OCI-LY3 (cell line): ENCODE measurements around the gene RABAC1.

Experiments used
- H2AFZ ChIP-seq: fragments of 200-600, 300-600 bp; shearing (Covaris generic); 2 replicates; pipeline ENCODE4 v1.6.0; 2014; ENCODE audit warnings: antibody characterized with exemption, low read depth, low read length
- H3K27ac ChIP-seq: fragments of 200-600, 300-600 bp; sonication (generic); 2 replicates; pipeline ENCODE4 v1.5.1; 2014; ENCODE audit warnings: mild to moderate bottlenecking, low read length, moderate library complexity, mixed read lengths
- H3K27me3 ChIP-seq: fragments of 200-600, 300-600 bp; sonication (generic); 2 replicates; pipeline ENCODE4 v1.6.1; 2014; ENCODE audit warnings: low read depth, low read length, mixed read lengths
- H3K36me3 ChIP-seq: fragments of 200-600, 300-600 bp; sonication (generic); replicated peaks from 2 replicates; pipeline ENCODE3; 2014; ENCODE audit warnings: low read depth, low read length, mixed read lengths
- H3K4me1 ChIP-seq: fragments of 300-600, 200-600 bp; sonication (generic); 2 replicates; pipeline ENCODE4 v1.6.1; 2014; ENCODE audit warnings: low read length, mixed read lengths
- H3K4me2 ChIP-seq: fragments of 200-600, 300-600 bp; sonication (generic); 2 replicates; pipeline ENCODE4 v1.6.1; 2014; ENCODE audit warnings: low read length, mixed read lengths
- H3K4me3 ChIP-seq: fragments of 300-600, 200-600 bp; sonication (generic); 2 replicates; pipeline ENCODE4 v1.5.1; 2014; ENCODE audit warnings: antibody characterized with exemption, mild to moderate bottlenecking, low read length, moderate library complexity
- H3K79me2 ChIP-seq: fragments of 300-600, 200-600 bp; shearing (Covaris generic); 2 replicates; pipeline ENCODE4 v1.6.1; 2014; ENCODE audit warnings: mild to moderate bottlenecking, low read length, mixed read lengths
- H3K9ac ChIP-seq: fragments of 300-600, 200-600 bp; shearing (Covaris generic); 2 replicates; pipeline ENCODE4 v1.6.0; 2014; ENCODE audit warnings: mild to moderate bottlenecking, low read length, moderate library complexity
- H3K9me3 ChIP-seq: fragments of 200-600, 300-600 bp; shearing (Covaris generic); 2 replicates; pipeline ENCODE4 v1.6.1; 2014; ENCODE audit warnings: low read length, mixed read lengths; ENCODE audit not compliant: insufficient read depth
- H4K20me1 ChIP-seq: fragments of 200-600, 300-600 bp; sonication (generic); 2 replicates; pipeline ENCODE4 v1.6.1; 2016; ENCODE audit warnings: low read length, mixed read lengths; ENCODE audit not compliant: insufficient read depth
- CTCF ChIP-seq: fragments of 200-600, 300-600 bp; sonication (generic); IDR thresholded peaks from 2 replicates; pipeline ENCODE4 v1.5.1; 2014; ENCODE audit warnings: antibody characterized with exemption, low read length, low read depth
- EZH2phosphoT487 ChIP-seq: fragments of 200-600 bp; shearing (Covaris generic); IDR thresholded peaks from 2 replicates; pipeline ENCODE4 v1.6.1; 2018; ENCODE audit warnings: antibody characterized with exemption, mixed run types, low read depth

RABAC1 gene

GRCh38 chr19:41997121-41997850 lies 38.2 kb upstream of the RABAC1 start:
- H3K9me3 ChIP-seq = no peaks in the 10 kb centered on the region
- no peak overlapping the region for H3K4me3 ChIP-seq
- peaks cover 23% of the 10 kb centered on the region for H3K27me3 ChIP-seq
- no peaks in the 10 kb centered on the region for H3K79me2 ChIP-seq
- no peak overlapping the region for H2AFZ ChIP-seq
- no peak overlapping the region for H3K4me2 ChIP-seq
- peaks cover 3% of the 10 kb centered on the region; the same call in 1 of the 2 replicates for H4K20me1 ChIP-seq
- no peak overlapping the region for H3K27ac ChIP-seq
- TF ChIP-seq EZH2phosphoT487 (no peak), CTCF (no peak)
- H3K4me1 ChIP-seq = peaks cover 13% of the 10 kb centered on the region; the same call in 1 of the 2 replicates
- H3K36me3 ChIP-seq = no peaks in the 10 kb centered on the region
- no peak overlapping the region for H3K9ac ChIP-seq

- Histone ChIP-seq H4K20me1 (peaks cover 3% of the 10 kb centered on the region; the same call in 1 of the 2 replicates), H3K27me3 (peaks cover 16% of the 10 kb centered on the region), H2AFZ (no peak overlapping the region), H3K4me2 (no peak overlapping the region), H3K27ac (no peak overlapping the region), H3K79me2 (no peaks in the 10 kb centered on the region), H3K4me3 (no peak overlapping the region), H3K4me1 (peaks cover 13% of the 10 kb centered on the region; the same call in 1 of the 2 replicates), H3K9me3 (no peaks in the 10 kb centered on the region), H3K36me3 (no peaks in the 10 kb centered on the region), H3K9ac (no peak overlapping the region)
- TF ChIP-seq EZH2phosphoT487 = no peak
- TF ChIP-seq CTCF = no peak
These were observed 37.1 kb upstream of the RABAC1 start for GRCh38 chr19:41995959-41996797.

GRCh38 chr19:41994994-41995958 lies 36.2 kb upstream of the RABAC1 start:
- H2AFZ ChIP-seq = no peak overlapping the region
- no peak overlapping the region for H3K9ac ChIP-seq
- H4K20me1 ChIP-seq = peaks cover 3% of the 10 kb centered on the region; the same call in 1 of the 2 replicates
- H3K27ac ChIP-seq = no peak overlapping the region
- H3K79me2 ChIP-seq = no peaks in the 10 kb centered on the region
- peaks cover 7% of the 10 kb centered on the region; the same call in 1 of the 2 replicates for H3K27me3 ChIP-seq
- H3K9me3 ChIP-seq = no peaks in the 10 kb centered on the region
- H3K4me2 ChIP-seq = peak overlapping the region; percentile 97; the same call in 1 of the 2 replicates
- no peaks in the 10 kb centered on the region for H3K36me3 ChIP-seq
- TF ChIP-seq CTCF (no peak), EZH2phosphoT487 (no peak)
- H3K4me1 ChIP-seq = peaks cover 13% of the 10 kb centered on the region; the same call in 1 of the 2 replicates
- no peak overlapping the region for H3K4me3 ChIP-seq
